Occipital lobe (tissue), 3 donors: ENCODE measurements around the gene LIAS. TPM values are rescaled to one million over a fixed set of nuclear protein-coding genes. Genes with fewer than 3 reads are reported as not detected.

Experiments used
- DNase-seq: peaks from one replicate; lab custom pipeline; 2025; lab: John Stamatoyannopoulos, UW
- small RNA-seq: library from RNA; depleted of rRNA; stranded (forward); fragments of <200 nt; gene quantifications from one replicate; pipeline ENCODE3, GENCODE V24; 2014
- total RNA-seq: library from RNA; depleted of rRNA; stranded (reverse); fragments of >200 nt; gene quantifications from one replicate; pipeline ENCODE4 v1.2.3, GENCODE V29; 2014

The LIAS gene
- total RNA-seq, 1 donor from 2014 or later, result 12.9 TPM

DNA sequence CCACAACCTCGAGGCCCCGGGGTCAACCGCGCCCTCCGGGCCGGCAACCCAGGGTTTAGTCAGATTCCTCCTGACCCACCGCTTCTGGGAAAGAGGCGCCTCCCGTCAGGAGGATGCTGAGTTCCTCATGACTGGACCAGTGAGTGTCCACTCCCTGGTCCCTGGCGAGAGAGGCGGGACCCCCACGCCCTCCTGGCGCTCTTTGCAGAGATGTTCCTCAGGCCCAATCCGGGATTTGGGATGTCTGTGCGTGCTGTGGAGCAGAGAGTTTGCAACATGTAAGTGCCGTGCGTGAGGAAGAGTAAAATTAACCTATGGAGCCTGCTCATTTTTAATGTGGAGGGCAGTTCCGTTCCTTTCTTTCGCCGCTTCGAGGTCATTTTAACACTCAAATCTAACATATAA is 69.2 kb downstream of the LIAS start:
- no peak for DNase-seq

Small RNA genes within 50 kb of the gene (small RNA-seq; reads per million reads assigned to genes)
- not detected for gene MIR5591
- not detected for gene RF00019

Other genes starting within 250 kb of the LIAS start
- gene RFC1, start 92.7 kb upstream of the LIAS start, total RNA-seq, result 46.9 TPM
- not detected for gene KLB, start 52.1 kb upstream of the LIAS start, total RNA-seq
- gene RPL9, start 134 bp upstream of the LIAS start, total RNA-seq, result 3,277 TPM
- gene UGDH, start 68.4 kb downstream of the LIAS start, total RNA-seq, result 32.6 TPM
- 59.9 TPM for gene SMIM14, start 179.8 kb downstream of the LIAS start, total RNA-seq
- gene UBE2K, start 239.1 kb downstream of the LIAS start, total RNA-seq, result 93.7 TPM